Liver (tissue), 9 donors: Measurements from ENCODE around the gene TMPRSS9. TPM values are rescaled to one million over a fixed set of nuclear protein-coding genes. Genes with fewer than 3 reads are reported as not detected.

Source experiments
- DNase-seq: peaks from one replicate; pipeline ENCODE4 v3.0.0-alpha.2; 2017; ENCODE audit warnings: low spot score
- H3K27ac ChIP-seq, 2 donors: one replicate each; pipeline ENCODE4 v1.7.0; 2013; ENCODE audit warnings: inconsistent platforms in 2 of 2, low read length in 2 of 2, control low read depth in 1 of 2, low read depth in 1 of 2, mild to moderate bottlenecking in 1 of 2
- H3K27me3 ChIP-seq, 4 donors: one replicate each; pipeline versions ENCODE4 v1.6.1 to v1.7.0; 2013; ENCODE audit warnings: low read length in 3 of 4, inconsistent platforms in 1 of 4, mild to moderate bottlenecking in 1 of 4, moderate library complexity in 1 of 4; ENCODE audit not compliant: control insufficient read depth in 4 of 4, insufficient read depth in 4 of 4
- H3K36me3 ChIP-seq, 4 donors: one replicate each; pipeline versions ENCODE4 v1.6.1 to v1.7.0; 2013; ENCODE audit warnings: low read length in 3 of 4, mild to moderate bottlenecking in 3 of 4, low read depth in 1 of 4, moderate library complexity in 1 of 4; ENCODE audit not compliant: control insufficient read depth in 4 of 4, insufficient read depth in 3 of 4
- H3K4me1 ChIP-seq, 4 donors: one replicate each; pipeline versions ENCODE4 v1.6.1 to v1.7.0; 2013; ENCODE audit warnings: low read length in 3 of 4, mild to moderate bottlenecking in 3 of 4, moderate library complexity in 1 of 4; ENCODE audit not compliant: control insufficient read depth in 4 of 4, insufficient read depth in 4 of 4
- H3K4me3 ChIP-seq, 3 donors: one replicate each; pipeline versions ENCODE4 v1.6.1 to v1.7.0; 2013; ENCODE audit warnings: low read length in 3 of 3, control low read depth in 1 of 3, low read depth in 1 of 3, mild to moderate bottlenecking in 1 of 3
- H3K9ac ChIP-seq, 2 donors: one replicate each; pipeline ENCODE4 v1.7.0; 2013; ENCODE audit warnings: low read length in 2 of 2, mild to moderate bottlenecking in 2 of 2, moderate library complexity in 2 of 2, control low read depth in 1 of 2, low read depth in 1 of 2
- H3K9me3 ChIP-seq, 4 donors: one replicate each; pipeline versions ENCODE4 v1.6.1 to v1.7.0; 2013; ENCODE audit warnings: low read length in 3 of 4; ENCODE audit not compliant: control insufficient read depth in 4 of 4
- CTCF ChIP-seq: fragments of 150-350 bp; IDR thresholded peaks from 2 replicates; pipeline ENCODE4 v1.5.1; 2017; ENCODE audit warnings: improper control_type of control experiment, low read depth, low read length; ENCODE audit not compliant: missing input control
- EGR1 ChIP-seq, 2 donors: IDR thresholded peaks; 2 replicates each; pipeline ENCODE4 v1.6.1; 2016 to 2018; ENCODE audit warnings: antibody characterized with exemption in 2 of 2, low read depth in 2 of 2
- FOXA1 ChIP-seq: IDR thresholded peaks from 2 replicates; pipeline ENCODE4 v1.6.1; 2016; ENCODE audit warnings: antibody characterized with exemption
- FOXA2 ChIP-seq: IDR thresholded peaks from 2 replicates; pipeline ENCODE4 v1.6.1; 2016; ENCODE audit warnings: antibody characterized with exemption
- GABPA ChIP-seq, 2 donors: IDR thresholded peaks in 1 of 2; conservative IDR thresholded peaks in 1 of 2; 2 replicates each; pipeline ENCODE4 v1.6.1; 2016; ENCODE audit warnings: antibody characterized with exemption in 2 of 2, mild to moderate bottlenecking in 1 of 2, moderate library complexity in 1 of 2
- HNF4A ChIP-seq, 2 donors: conservative IDR thresholded peaks; 2 replicates each; pipeline ENCODE4 v1.6.1; 2016; ENCODE audit warnings: antibody characterized with exemption in 2 of 2, mild to moderate bottlenecking in 2 of 2
- HNF4G ChIP-seq: IDR thresholded peaks from 2 replicates; pipeline ENCODE4 v1.6.1; 2016; ENCODE audit warnings: antibody characterized with exemption
- JUND ChIP-seq, 2 donors: IDR thresholded peaks; 2 replicates each; pipeline ENCODE4 v1.6.1; 2016; ENCODE audit warnings: antibody characterized with exemption in 2 of 2
- NR2F2 ChIP-seq: IDR thresholded peaks from 2 replicates; pipeline ENCODE4 v1.6.1; 2016; ENCODE audit warnings: antibody characterized with exemption
- SP1 ChIP-seq: IDR thresholded peaks from 2 replicates; pipeline ENCODE4 v1.6.1; 2018; ENCODE audit warnings: antibody characterized with exemption, mild to moderate bottlenecking
- TAF1 ChIP-seq: conservative IDR thresholded peaks from 2 replicates; pipeline ENCODE4 v1.6.1; 2016; ENCODE audit warnings: antibody characterized with exemption, mild to moderate bottlenecking
- YY1 ChIP-seq: IDR thresholded peaks from 2 replicates; pipeline ENCODE4 v1.6.1; 2016; ENCODE audit warnings: antibody characterized with exemption, mild to moderate bottlenecking
- WGBS: extraction: QIAGEN DNeasy Blood & Tissue Kit; methylation state at CpG from one replicate; pipeline ENCODE4 v1.1.7; 2013; 5-methylcytosine and 5-hydroxymethylcytosine counted together
- polyA plus RNA-seq, 2 donors: library from polyadenylated mRNA; stranded (reverse) in 1 of 2; unstranded in 1 of 2; fragments of 200-250 nt in 1 of 2; fragments of >200 nt in 1 of 2; fragmentation: Nextera tagmentation in 1 of 2; extraction: Ambion mirVana in 1 of 2; gene quantifications; one replicate each; pipeline versions ENCODE4 v1.2.1 to v1.2.3, GENCODE V29; 2013 to 2015
- total RNA-seq, 2 donors: library from RNA; depleted of rRNA; stranded (reverse); fragments of >200 nt; gene quantifications; one replicate each; pipeline ENCODE4 v1.2.3, GENCODE V29; 2014
- TF ChIP-seq, protein P1 (sequence below): IDR thresholded peaks from 2 replicates; pipeline ENCODE4 v1.6.1; 2016; ENCODE audit warnings: antibody characterized with exemption
- TF ChIP-seq, protein P2 (sequence below): IDR thresholded peaks from 2 replicates; pipeline ENCODE4 v1.6.1; 2016; ENCODE audit warnings: antibody characterized with exemption, mild to moderate bottlenecking
- donor health status: healthy.
- donor health status: healthy.
- donor health status: healthy.
- donor health status: healthy.
- donor health status: healthy.

TMPRSS9 gene
- total and polyA plus RNA-seq, 4 donors, result 0.39 to 24.8 (median 1.5) TPM

GRCh38 chr19:2443785-2444182 lies 83.7 kb downstream of the TMPRSS9 start (continued):
- no peak for TF ChIP-seq YY1
- no peak for TF ChIP-seq CTCF
- no peak for TF ChIP-seq FOXA2

DNA sequence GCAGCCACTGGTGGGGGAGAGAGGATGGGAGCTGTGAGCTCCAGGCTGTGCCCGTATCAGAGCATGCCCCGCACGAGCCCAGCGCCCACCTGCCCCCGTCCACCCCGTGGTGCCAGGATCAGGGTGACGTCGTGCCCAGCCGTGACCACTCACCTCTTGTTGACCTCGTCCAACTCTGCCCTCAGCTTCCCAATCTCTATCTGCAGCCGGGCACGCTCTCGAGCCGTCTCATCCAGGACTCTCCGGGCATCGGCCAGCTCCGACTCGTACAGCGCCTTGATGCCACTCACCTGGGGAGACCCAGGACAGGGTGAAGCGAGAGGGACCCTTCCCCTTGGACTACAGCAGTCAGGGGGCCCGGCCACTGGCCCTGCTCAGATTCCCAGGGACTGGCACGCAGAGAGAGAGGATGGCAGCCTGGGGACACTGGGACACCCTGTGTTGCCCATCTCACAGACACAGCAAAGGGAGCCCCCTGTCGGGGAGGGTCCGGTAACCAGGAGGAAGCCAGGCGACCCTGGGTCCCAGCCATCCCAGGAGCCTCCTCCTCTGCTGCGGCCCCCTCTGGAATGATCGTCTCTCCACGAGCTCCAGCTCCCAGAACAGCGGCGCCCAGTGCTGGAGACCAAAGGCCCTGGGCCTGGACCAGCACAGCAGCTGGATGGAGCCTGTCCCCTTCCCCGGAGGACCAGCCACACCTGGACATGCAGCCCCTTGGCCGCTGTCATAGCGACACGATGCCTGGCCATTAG lies 84.4 kb downstream of the TMPRSS9 start:
- 96% methylated on average over 34 of the region's 34 CpGs for WGBS
- H3K4me1 ChIP-seq, result no peaks in the 10 kb centered on the region
- no peaks in the 10 kb centered on the region for H3K27me3 ChIP-seq
- peaks cover 0 to 8% (median 3%) of the 10 kb centered on the region in 4 donors for H3K36me3 ChIP-seq
- DNase-seq, result no peak
- no peaks in the 10 kb centered on the region for H3K9me3 ChIP-seq
- no peak for TF ChIP-seq SP1
- no peak for TF ChIP-seq NR2F2
- TF ChIP-seq TAF1, result no peak
- no peak for TF ChIP-seq GABPA (IDR thresholded peaks at IDR 0.05 in 1 of 2, conservative IDR thresholded peaks at IDR 0.05 in 1 of 2)
- no peak for TF ChIP-seq EGR1 (IDR thresholded peaks at IDR 0.05; ENCODE audit: low read depth in 2 of 2)
- TF ChIP-seq JUND (IDR thresholded peaks at IDR 0.05), result no peak
- no peak for TF ChIP-seq FOXA2
- no peak for TF ChIP-seq HNF4A (conservative IDR thresholded peaks at IDR 0.05)
- TF ChIP-seq YY1, result no peak
- TF ChIP-seq, protein P1, sequence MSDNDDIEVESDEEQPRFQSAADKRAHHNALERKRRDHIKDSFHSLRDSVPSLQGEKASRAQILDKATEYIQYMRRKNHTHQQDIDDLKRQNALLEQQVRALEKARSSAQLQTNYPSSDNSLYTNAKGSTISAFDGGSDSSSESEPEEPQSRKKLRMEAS, result no peak
- TF ChIP-seq, protein P2, sequence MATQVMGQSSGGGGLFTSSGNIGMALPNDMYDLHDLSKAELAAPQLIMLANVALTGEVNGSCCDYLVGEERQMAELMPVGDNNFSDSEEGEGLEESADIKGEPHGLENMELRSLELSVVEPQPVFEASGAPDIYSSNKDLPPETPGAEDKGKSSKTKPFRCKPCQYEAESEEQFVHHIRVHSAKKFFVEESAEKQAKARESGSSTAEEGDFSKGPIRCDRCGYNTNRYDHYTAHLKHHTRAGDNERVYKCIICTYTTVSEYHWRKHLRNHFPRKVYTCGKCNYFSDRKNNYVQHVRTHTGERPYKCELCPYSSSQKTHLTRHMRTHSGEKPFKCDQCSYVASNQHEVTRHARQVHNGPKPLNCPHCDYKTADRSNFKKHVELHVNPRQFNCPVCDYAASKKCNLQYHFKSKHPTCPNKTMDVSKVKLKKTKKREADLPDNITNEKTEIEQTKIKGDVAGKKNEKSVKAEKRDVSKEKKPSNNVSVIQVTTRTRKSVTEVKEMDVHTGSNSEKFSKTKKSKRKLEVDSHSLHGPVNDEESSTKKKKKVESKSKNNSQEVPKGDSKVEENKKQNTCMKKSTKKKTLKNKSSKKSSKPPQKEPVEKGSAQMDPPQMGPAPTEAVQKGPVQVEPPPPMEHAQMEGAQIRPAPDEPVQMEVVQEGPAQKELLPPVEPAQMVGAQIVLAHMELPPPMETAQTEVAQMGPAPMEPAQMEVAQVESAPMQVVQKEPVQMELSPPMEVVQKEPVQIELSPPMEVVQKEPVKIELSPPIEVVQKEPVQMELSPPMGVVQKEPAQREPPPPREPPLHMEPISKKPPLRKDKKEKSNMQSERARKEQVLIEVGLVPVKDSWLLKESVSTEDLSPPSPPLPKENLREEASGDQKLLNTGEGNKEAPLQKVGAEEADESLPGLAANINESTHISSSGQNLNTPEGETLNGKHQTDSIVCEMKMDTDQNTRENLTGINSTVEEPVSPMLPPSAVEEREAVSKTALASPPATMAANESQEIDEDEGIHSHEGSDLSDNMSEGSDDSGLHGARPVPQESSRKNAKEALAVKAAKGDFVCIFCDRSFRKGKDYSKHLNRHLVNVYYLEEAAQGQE, result no peak
- TF ChIP-seq HNF4G, result no peak
- no peak for TF ChIP-seq FOXA1
- TF ChIP-seq CTCF, result no peak
- H3K4me3 ChIP-seq, result no peak overlapping the region
- no peak overlapping the region for H3K9ac ChIP-seq
- H3K27ac ChIP-seq, result no peak overlapping the region
